Activated CD4-positive, alpha-beta T cell treated with anti-CD3 and anti-CD28 coated beads for 36 hours (primary cell): ENCODE results near the gene TMEM88. TPM values are rescaled to one million over a fixed set of nuclear protein-coding genes. Genes with fewer than 3 reads are reported as not detected.
"Not testable (repeated sequence)": the region's sequence is repeated elsewhere in the genome, so short reads cannot be mapped to it uniquely, and the experiment has no call there.

Source experiments
- ATAC-seq: fragments of 200-7000 bp; cut with Tn5 transposase; one replicate; pipeline ENCODE4 v1.10.0; 2021; ENCODE audit warnings: mild to moderate bottlenecking, moderate library complexity
- CTCF ChIA-PET: fragments of 350-600 bp; sonication (Branson Sonifier 250); formaldehyde crosslinking; loops from one replicate; lab custom pipeline; 2021; ENCODE audit warnings: antibody characterized with exemption; lab: Charles Lee
- POLR2A ChIA-PET: fragments of 350-600 bp; sonication (Branson Sonifier 250); formaldehyde crosslinking; loops from one replicate; lab custom pipeline; 2021; ENCODE audit warnings: antibody characterized with exemption, inconsistent platforms; lab: Charles Lee
- DNase-seq: peaks from one replicate; pipeline ENCODE4 v3.0.0-alpha.2; 2020
- H3K27ac Mint-ChIP-seq: one replicate; pipeline ENCODE4 v1.8.0; 2021; ENCODE audit warnings: mixed read lengths
- H3K27me3 Mint-ChIP-seq: one replicate; pipeline ENCODE4 v1.8.0; 2021; ENCODE audit warnings: mixed read lengths
- H3K36me3 Mint-ChIP-seq: one replicate; pipeline ENCODE4 v1.8.0; 2021; ENCODE audit warnings: low read depth, mixed read lengths
- H3K4me1 Mint-ChIP-seq: one replicate; pipeline ENCODE4 v1.8.0; 2021; ENCODE audit warnings: mixed read lengths
- H3K4me3 Mint-ChIP-seq: one replicate; pipeline ENCODE4 v1.8.0; 2021; ENCODE audit warnings: mild to moderate bottlenecking, moderate library complexity, mixed read lengths
- H3K9me3 Mint-ChIP-seq: one replicate; pipeline ENCODE4 v1.8.0; 2021; ENCODE audit warnings: low read depth, mixed read lengths
- intact Hi-C, 2 experiments: fragments of 100-400 bp; cut with DNase I in 1 of 2; cut with micrococcal nuclease in 1 of 2; formaldehyde crosslinking; loops; one replicate each; pipeline versions ENCODE4 v1.14.2 to v1.15.1; 2022 to 2024; cut with DNase I, micrococcal nuclease
- total RNA-seq, 2 experiments: library from RNA; stranded (reverse); gene quantifications; one replicate each; pipeline ENCODE4 v1.2.3, GENCODE V29; 2021

Gene TMEM88, protein sequence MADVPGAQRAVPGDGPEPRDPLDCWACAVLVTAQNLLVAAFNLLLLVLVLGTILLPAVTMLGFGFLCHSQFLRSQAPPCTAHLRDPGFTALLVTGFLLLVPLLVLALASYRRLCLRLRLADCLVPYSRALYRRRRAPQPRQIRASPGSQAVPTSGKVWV
- total RNA-seq, result 1 to 10 TPM; 3.5 to 5.6 TPM

DNA sequence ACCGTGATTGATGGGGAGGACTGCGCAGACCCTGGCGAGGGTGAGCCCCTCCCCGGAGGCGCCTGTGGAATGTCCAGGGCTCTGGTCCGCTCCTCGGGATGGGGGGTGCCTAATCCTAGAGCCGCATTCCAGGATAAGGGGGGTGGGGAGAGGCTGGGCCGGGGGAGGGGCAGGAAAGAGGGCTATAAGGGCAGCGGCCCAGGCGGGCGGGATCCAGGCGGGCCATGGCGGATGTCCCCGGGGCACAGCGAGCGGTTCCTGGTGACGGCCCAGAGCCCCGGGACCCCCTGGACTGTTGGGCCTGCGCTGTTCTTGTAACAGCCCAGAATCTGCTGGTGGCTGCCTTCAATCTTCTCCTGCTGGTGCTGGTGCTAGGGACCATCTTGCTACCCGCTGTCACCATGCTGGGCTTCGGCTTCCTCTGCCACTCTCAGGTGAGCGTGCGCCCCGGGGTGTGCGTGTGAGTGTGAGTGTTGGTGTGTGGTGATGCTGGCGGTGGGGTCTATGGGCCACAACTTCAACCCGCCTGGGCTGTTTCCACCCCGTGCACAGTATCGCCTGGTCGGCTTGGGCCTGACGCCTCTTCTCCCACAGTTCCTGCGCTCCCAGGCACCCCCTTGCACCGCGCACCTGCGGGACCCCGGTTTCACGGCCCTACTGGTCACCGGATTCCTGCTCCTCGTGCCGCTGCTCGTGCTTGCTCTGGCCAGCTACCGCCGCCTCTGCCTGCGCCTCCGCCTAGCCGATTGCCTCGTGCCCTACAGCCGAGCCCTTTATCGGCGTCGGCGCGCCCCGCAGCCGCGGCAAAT, at the start of gene TMEM88:
Gene TMEM88 (plus strand): TSS at position 216 of the 809 bp plus-strand sequence. CDS start 9 bp downstream, at position 225.
- DNase-seq, result no peak

DNA sequence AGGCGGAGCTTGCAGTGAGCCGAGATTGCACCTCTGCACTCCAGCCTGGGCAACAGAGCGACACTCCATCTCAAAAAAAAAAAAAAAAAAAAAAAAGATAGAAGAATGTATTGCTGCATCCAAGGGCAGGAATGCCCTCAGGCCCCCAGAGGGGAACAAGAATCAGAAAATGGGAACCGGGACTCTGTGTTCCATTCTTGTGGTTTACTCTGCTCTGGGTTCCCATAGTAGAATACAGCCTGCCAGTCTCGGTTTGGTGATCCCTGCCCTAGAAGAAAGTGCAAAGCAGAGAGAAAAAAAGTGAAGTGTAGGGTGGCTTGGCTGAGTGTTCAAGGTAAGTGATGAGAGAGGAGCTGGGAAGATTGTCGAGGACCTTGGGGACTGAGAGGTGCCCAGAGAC, 48.3 kb upstream of the TMEM88 start:
- Mint-ChIP-seq H3K9me3 (no peaks in the 10 kb centered on the region), H3K27me3 (peaks cover 7% of the 10 kb centered on the region), H3K4me1 (no peaks in the 10 kb centered on the region), H3K4me3 (no peak overlapping the region), H3K27ac (no peak overlapping the region), H3K36me3 (no peaks in the 10 kb centered on the region)
- ChIA-PET CTCF (no interaction called here), POLR2A (no interaction called here)
- ATAC-seq, result no peak
- no peak for DNase-seq
- intact Hi-C loops, result no loop called here

More for the DNA sequence above, at the start of gene TMEM88:
- Mint-ChIP-seq H3K36me3 (peaks cover 49% of the 10 kb centered on the region), H3K27me3 (no peaks in the 10 kb centered on the region), H3K9me3 (no peaks in the 10 kb centered on the region), H3K27ac (peak within 1 kb of the TSS; percentile 29), H3K4me1 (peaks cover 37% of the 10 kb centered on the region), H3K4me3 (no peak within 1 kb of the TSS)
- CTCF ChIA-PET, result interaction anchor here (0.5 to 2.4 kb wide), 2 partner anchors 20 to 65 kb away, joined by 3 to 20 read pairs; partner anchors contain the start of gene KDM6B
- POLR2A ChIA-PET, result interaction anchor here (0.6 to 1.1 kb wide), 2 partner anchors 61 to 326 kb away, joined by 3 to 4 read pairs; partner anchors contain the start of gene RNF227
- no peak for ATAC-seq
- intact Hi-C loops, result loop anchor here in 1 of 2 experiments (5.0 kb wide), 2 partner anchors 113 to 168 kb away; partner anchors contain the start of genes TP53 and WRAP53

DNA sequence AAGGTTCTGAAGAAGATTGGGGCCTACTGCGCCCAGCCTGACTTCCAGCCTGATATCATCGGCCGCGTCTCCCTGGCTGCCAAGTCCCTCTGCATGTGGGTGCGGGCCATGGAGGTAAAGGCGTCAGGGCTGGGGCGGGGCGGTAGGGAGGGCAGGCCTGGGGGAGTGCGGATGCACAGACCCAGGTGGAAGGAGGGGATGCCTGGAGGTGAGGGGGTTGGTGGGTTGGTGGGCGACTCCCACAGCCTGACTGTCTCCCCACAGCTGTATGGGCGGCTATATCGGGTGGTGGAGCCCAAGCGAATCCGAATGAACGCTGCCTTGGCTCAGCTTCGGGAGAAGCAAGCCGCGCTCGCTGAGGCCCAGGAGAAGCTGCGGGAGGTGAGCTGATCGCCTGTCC, 47.7 kb upstream of the TMEM88 start:
- ChIA-PET POLR2A (no interaction called here), CTCF (no interaction called here)
- Mint-ChIP-seq H3K27ac (no peak overlapping the region), H3K4me3 (no peak overlapping the region), H3K4me1 (no peaks in the 10 kb centered on the region), H3K27me3 (peaks cover 5% of the 10 kb centered on the region), H3K9me3 (no peaks in the 10 kb centered on the region), H3K36me3 (no peaks in the 10 kb centered on the region)
- no peak for DNase-seq
- no peak for ATAC-seq
- intact Hi-C loops, result no loop called here

DNA sequence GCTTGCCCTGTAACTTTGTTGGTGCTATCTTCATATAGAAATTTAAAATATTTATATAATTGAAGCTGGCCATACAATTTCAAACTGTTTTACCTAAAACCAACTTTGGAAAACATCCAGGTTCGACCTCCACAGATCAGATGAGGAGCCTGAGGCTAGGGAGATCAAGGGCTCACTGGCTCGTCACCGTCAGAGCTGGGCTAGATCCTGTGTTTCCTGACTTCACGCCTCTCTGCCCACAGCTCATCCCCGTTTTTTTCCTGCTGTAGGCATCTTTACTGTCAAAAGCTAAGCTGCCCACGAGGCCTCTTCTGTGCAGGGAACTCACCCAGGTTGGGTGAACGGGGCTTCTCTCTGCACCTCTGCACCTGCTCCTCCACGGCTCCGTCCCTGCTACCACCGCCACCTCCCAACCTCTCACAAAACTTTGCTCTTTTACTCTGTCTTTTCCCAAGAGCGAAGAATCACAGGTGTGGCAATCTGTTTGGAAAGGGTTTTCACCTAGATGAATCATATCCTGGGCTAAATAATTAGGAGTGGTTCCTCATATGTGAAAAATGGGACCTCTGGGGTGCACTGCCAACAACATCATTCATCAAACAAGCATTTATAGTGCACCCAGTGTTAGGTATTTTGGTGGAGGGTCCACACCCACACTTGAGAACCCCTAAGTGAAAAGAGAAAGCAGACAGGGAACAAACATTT, 45.6 kb upstream of the TMEM88 start:
- intact Hi-C loops, result no loop called here
- Mint-ChIP-seq H3K9me3 (no peaks in the 10 kb centered on the region), H3K4me3 (no peak overlapping the region), H3K4me1 (no peaks in the 10 kb centered on the region), H3K36me3 (no peaks in the 10 kb centered on the region), H3K27me3 (peaks cover 3% of the 10 kb centered on the region), H3K27ac (no peak overlapping the region)
- ATAC-seq, result no peak
- ChIA-PET POLR2A (no interaction called here), CTCF (no interaction called here)
- no peak for DNase-seq

DNA sequence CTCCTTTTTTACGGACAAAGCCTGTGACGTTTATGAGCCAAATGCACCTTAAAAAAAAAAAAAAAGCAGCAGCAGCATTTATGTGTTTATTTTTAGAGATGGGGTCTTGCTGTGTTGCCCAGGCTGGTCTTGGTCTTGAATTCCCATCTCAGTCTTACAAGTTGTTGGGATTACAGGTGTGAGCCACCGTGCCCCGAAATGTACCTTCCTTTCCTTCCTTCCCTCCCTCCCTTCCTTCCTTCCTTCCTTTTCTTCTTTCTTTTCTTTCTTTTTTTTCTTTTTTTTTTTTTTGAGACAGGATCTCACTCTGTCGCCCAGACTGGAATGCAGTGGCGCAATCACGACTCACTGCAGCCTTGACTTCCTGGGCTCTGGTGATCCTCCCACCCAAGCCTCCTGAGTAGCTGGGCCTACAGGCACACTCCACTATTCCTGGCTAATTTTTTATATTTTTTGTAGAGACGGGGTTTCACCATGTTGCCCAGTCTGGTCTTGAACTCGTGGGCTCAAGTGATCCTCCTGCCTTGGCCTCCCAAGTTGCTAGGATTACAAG, 45.0 kb upstream of the TMEM88 start:
- CTCF ChIA-PET, result interaction anchor here (0.6 kb wide), 1 partner anchor 122 kb away, joined by 3 read pairs; no protein-coding TSS in a partner anchor
- not testable (repeated sequence) for H3K4me3 Mint-ChIP-seq
- intact Hi-C loops, result loop anchor here in 1 of 2 experiments (5.0 kb wide), 1 partner anchor 63 kb away; no protein-coding TSS in a partner anchor

DNA sequence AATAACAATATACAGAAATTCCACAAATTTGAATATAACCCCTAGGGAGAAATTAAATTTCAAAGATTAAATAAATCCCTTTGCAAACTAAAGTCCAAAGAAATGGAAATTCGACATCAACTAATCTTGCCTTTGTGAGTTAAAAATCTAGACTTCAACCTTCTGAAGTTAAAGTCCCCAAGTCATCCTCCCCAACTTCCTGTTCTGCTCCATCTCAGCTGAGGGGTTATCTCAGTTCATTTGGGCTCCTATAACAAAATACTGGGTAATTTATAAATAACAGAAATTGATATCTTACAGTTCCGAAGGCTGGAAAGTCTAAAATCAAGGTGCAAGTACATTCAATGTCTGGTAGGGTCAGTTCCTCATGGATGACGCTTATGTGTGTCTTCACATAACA, 43.6 kb upstream of the TMEM88 start:
- peaks cover 3% of the 10 kb centered on the region for H3K27me3 Mint-ChIP-seq
- H3K27ac Mint-ChIP-seq, result no peak overlapping the region
- no peaks in the 10 kb centered on the region for H3K4me1 Mint-ChIP-seq
- DNase-seq (no peak), ATAC-seq (no peak)
- no peaks in the 10 kb centered on the region for H3K9me3 Mint-ChIP-seq
- POLR2A ChIA-PET, result no interaction called here
- H3K4me3 Mint-ChIP-seq, result no peak overlapping the region
- CTCF ChIA-PET, result interaction anchor here (0.6 kb wide), 1 partner anchor 19 kb away, joined by 3 read pairs; no protein-coding TSS in a partner anchor
- H3K36me3 Mint-ChIP-seq, result no peaks in the 10 kb centered on the region
- intact Hi-C loops, result loop anchor here in 1 of 2 experiments (5.0 kb wide), 1 partner anchor 64 kb away; no protein-coding TSS in a partner anchor

More for the DNA sequence above, 45.0 kb upstream of the TMEM88 start:
- DNase-seq, H3K27me3 Mint-ChIP-seq, H3K27ac Mint-ChIP-seq, H3K9me3 Mint-ChIP-seq, POLR2A ChIA-PET, H3K36me3 Mint-ChIP-seq, H3K4me1 Mint-ChIP-seq, ATAC-seq: not testable (repeated sequence)

DNA sequence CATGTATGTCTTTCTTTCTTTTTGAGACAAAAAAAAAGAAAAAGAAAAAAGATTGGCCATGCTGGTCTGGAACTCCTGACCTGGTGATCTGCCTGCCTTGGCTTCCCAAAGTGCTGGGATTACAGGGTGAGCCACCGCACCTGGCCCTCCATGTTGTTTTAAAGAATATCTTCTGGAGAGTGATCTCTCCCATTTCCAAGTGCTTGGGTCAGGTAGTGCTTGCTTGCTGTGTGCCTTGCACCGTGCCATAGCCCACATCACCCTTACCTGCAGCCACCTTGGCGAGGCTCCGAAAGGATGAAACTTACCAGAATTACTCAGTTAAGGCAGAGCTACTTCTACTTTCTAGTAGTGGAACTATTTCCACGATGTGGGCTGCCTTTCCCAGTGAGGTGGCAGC, 39.9 kb upstream of the TMEM88 start:
- ATAC-seq (no peak), DNase-seq (no peak)
- Mint-ChIP-seq H3K9me3 (no peaks in the 10 kb centered on the region), H3K27me3 (no peaks in the 10 kb centered on the region), H3K4me3 (no peak overlapping the region), H3K4me1 (no peaks in the 10 kb centered on the region), H3K27ac (no peak overlapping the region), H3K36me3 (no peaks in the 10 kb centered on the region)
- intact Hi-C loops, result loop anchor here in 1 of 2 experiments (5.0 kb wide), 1 partner anchor 68 kb away; no protein-coding TSS in a partner anchor
- ChIA-PET CTCF (interaction anchor here (1.4 kb wide), 1 partner anchor 242 kb away, joined by 4 read pairs; no protein-coding TSS in a partner anchor), POLR2A (no interaction called here)

DNA sequence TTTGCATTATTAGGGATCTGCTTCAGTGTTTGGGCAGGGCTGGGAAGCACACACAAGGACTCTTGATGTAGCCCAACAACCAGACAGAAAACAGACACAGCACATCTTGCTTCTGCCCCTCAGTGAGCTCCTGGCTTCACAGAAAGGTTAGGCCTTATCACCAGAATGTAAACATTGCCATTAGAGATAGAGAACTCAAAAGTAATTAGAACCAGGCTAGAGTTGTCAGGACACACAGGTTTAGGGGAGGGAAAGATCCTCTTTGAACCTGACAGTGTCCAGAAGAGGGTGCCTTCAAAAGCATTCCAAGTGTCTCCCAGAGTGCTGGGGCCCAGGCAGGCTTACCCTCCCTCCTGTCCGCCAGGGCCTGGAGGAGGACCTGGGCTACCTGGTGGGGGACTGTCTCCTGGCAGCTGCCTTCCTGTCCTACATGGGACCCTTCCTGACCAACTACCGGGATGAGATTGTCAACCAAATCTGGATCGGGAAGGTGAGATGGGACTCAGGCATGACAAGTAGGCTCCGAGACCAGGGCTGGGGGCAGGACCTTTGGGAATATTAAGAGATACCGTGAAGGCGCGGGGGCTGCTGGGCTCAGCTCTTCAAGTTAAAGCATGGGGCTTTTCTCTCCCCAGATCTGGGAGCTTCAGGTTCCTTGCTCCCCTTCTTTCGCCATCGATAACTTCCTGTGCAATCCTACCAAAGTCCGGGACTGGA, 37.8 kb upstream of the TMEM88 start:
- Mint-ChIP-seq H3K36me3 (no peaks in the 10 kb centered on the region), H3K4me3 (no peak overlapping the region), H3K27me3 (no peaks in the 10 kb centered on the region), H3K4me1 (no peaks in the 10 kb centered on the region), H3K27ac (no peak overlapping the region), H3K9me3 (no peaks in the 10 kb centered on the region)
- ChIA-PET POLR2A (interaction anchor here (0.6 kb wide), 2 partner anchors 78 to 80 kb away, joined by 3 read pairs; no protein-coding TSS in a partner anchor), CTCF (interaction anchor here (0.7 to 2.1 kb wide), 5 partner anchors 15 to 224 kb away, joined by 3 to 12 read pairs (median 5); no protein-coding TSS in a partner anchor)
- intact Hi-C loops, result no loop called here
- no peak for ATAC-seq
- no peak for DNase-seq

DNA sequence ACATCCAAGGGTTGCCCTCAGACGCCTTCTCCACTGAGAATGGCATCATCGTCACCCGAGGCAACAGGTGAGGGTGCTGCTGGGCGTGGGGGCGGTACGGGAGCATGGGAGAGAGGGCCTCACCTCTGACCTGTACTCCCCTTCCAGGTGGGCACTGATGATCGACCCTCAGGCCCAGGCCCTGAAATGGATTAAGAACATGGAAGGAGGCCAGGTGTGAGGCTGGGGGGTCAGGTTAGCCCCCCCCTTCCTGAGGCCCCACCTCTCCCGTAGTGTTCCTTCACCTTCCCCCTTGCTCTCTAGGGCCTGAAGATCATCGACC, 37.3 kb upstream of the TMEM88 start:
- no peaks in the 10 kb centered on the region for H3K36me3 Mint-ChIP-seq
- no peak overlapping the region for H3K4me3 Mint-ChIP-seq
- ChIA-PET POLR2A (no interaction called here), CTCF (interaction anchor here (1.4 to 2.1 kb wide), 2 partner anchors 73 to 172 kb away, joined by 6 to 12 read pairs; no protein-coding TSS in a partner anchor)
- no peaks in the 10 kb centered on the region for H3K4me1 Mint-ChIP-seq
- intact Hi-C loops, result no loop called here
- no peaks in the 10 kb centered on the region for H3K9me3 Mint-ChIP-seq
- ATAC-seq (no peak), DNase-seq (no peak)
- no peaks in the 10 kb centered on the region for H3K27me3 Mint-ChIP-seq
- H3K27ac Mint-ChIP-seq, result no peak overlapping the region

DNA sequence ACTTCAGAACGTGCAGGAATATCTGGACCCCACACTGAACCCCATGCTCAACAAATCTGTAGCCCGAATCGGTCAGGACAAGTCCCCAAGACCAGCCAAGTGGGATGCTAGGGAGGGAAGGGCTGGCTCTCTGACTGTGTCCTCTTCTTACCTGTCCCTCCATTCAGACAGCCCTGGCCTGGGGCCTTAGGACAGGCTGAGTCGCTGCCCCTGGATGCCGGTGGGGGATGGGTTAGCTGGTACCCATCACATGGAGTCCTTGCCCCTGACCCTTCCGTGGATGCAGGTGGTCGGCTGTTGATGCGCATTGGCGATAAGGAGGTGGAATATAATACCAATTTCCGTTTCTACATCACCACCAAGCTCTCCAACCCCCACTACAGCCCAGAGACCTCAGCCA, 36.8 kb upstream of the TMEM88 start:
- H3K4me3 Mint-ChIP-seq, result no peak overlapping the region
- no peak for DNase-seq
- no peaks in the 10 kb centered on the region for H3K36me3 Mint-ChIP-seq
- CTCF ChIA-PET, result no interaction called here
- POLR2A ChIA-PET, result interaction anchor here (0.6 kb wide), 1 partner anchor 157 kb away, joined by 3 read pairs; no protein-coding TSS in a partner anchor
- intact Hi-C loops, result no loop called here
- no peaks in the 10 kb centered on the region for H3K9me3 Mint-ChIP-seq
- no peaks in the 10 kb centered on the region for H3K4me1 Mint-ChIP-seq
- H3K27ac Mint-ChIP-seq, result no peak overlapping the region
- ATAC-seq, result no peak
- H3K27me3 Mint-ChIP-seq, result no peaks in the 10 kb centered on the region
